Measurements from ENCODE around the gene MTG2.

The MTG2 gene

GRCh38 chr20:62208795-62209755 is 26.2 kb downstream of the MTG2 start:
- WGBS (ENCODE audit: extremely low coverage, insufficient coverage, insufficient read length): no CpG with 5 or more reads among the region's 27 CpGs
- no peak overlapping the region for H2AFZ ChIP-seq (ENCODE audit: insufficient read depth, low read length, poor library complexity)
- H4K12ac ChIP-seq (ENCODE audit: low read depth, low read length): no peak overlapping the region
- H3K79me1 ChIP-seq (ENCODE audit: low read length): no peaks in the 10 kb centered on the region
- peaks cover 3% of the 10 kb centered on the region for H3K9me3 ChIP-seq (ENCODE audit: insufficient read depth, low read depth, low read length)
- no peak overlapping the region for H3K4me3 ChIP-seq (ENCODE audit: low read depth, low read length)
- no peak overlapping the region for H3K18ac ChIP-seq (ENCODE audit: low read length)
- peak; percentile 82 to 83 for DNase-seq
- no peak overlapping the region for H2BK120ac ChIP-seq (ENCODE audit: insufficient read depth, low read length, poor library complexity)
- no peaks in the 10 kb centered on the region for H3K36me3 ChIP-seq (ENCODE audit: control insufficient read depth in 1 of 2, insufficient read depth in 2 of 2, low read length in 2 of 2)
- H3K23ac ChIP-seq (ENCODE audit: low read length): no peak overlapping the region
- no peak overlapping the region for H4K8ac ChIP-seq (ENCODE audit: low read depth, low read length)
- no peak overlapping the region for H3K4ac ChIP-seq (ENCODE audit: low read depth, low read length)
- H4K91ac ChIP-seq (ENCODE audit: low read depth, low read length): no peak overlapping the region
- H2AK5ac ChIP-seq (ENCODE audit: low read length): no peak overlapping the region
- H2BK5ac ChIP-seq (ENCODE audit: low read depth, low read length, poor library complexity): no peak overlapping the region
- no peaks in the 10 kb centered on the region for H3K27me3 ChIP-seq (ENCODE audit: insufficient read depth, low read length)
- no peak overlapping the region for H3K27ac ChIP-seq (ENCODE audit: low read depth, low read length)
- H3K9ac ChIP-seq (ENCODE audit: low read length): no peak overlapping the region
- H3K79me2 ChIP-seq (ENCODE audit: control insufficient read depth, insufficient read depth, low read length, poor library complexity): no peaks in the 10 kb centered on the region
- no peak overlapping the region for H2BK12ac ChIP-seq (ENCODE audit: low read length)
- no peak overlapping the region for H3K14ac ChIP-seq (ENCODE audit: low read length)
- H3K4me2 ChIP-seq (ENCODE audit: low read length): no peak overlapping the region
- H3K4me1 ChIP-seq (ENCODE audit: control insufficient read depth in 1 of 2, insufficient read depth in 2 of 2, low read length in 2 of 2): no peaks in the 10 kb centered on the region

GRCh38 chr20:62209850-62210495 is 27.1 kb downstream of the MTG2 start:
- no peak overlapping the region for H2BK5ac ChIP-seq (ENCODE audit: low read depth, low read length, poor library complexity)
- peaks cover 3% of the 10 kb centered on the region for H3K9me3 ChIP-seq (ENCODE audit: insufficient read depth, low read depth, low read length)
- no peak overlapping the region for H3K4me2 ChIP-seq (ENCODE audit: low read length)
- H3K27ac ChIP-seq (ENCODE audit: low read depth, low read length): no peak overlapping the region
- H3K4me1 ChIP-seq (ENCODE audit: control insufficient read depth in 1 of 2, insufficient read depth in 2 of 2, low read length in 2 of 2): no peaks in the 10 kb centered on the region
- no peak overlapping the region for H2AK5ac ChIP-seq (ENCODE audit: low read length)
- no peak overlapping the region for H3K14ac ChIP-seq (ENCODE audit: low read length)
- no peak overlapping the region for H4K8ac ChIP-seq (ENCODE audit: low read depth, low read length)
- H3K4ac ChIP-seq (ENCODE audit: low read depth, low read length): no peak overlapping the region
- H3K27me3 ChIP-seq (ENCODE audit: insufficient read depth, low read length): no peaks in the 10 kb centered on the region
- H3K4me3 ChIP-seq (ENCODE audit: low read depth, low read length): no peak overlapping the region
- no peak overlapping the region for H3K23ac ChIP-seq (ENCODE audit: low read length)
- no peaks in the 10 kb centered on the region for H3K79me2 ChIP-seq (ENCODE audit: control insufficient read depth, insufficient read depth, low read length, poor library complexity)
- H4K91ac ChIP-seq (ENCODE audit: low read depth, low read length): no peak overlapping the region
- no peak overlapping the region for H4K12ac ChIP-seq (ENCODE audit: low read depth, low read length)
- H2BK12ac ChIP-seq (ENCODE audit: low read length): no peak overlapping the region
- DNase-seq: no peak
- no peak overlapping the region for H2BK120ac ChIP-seq (ENCODE audit: insufficient read depth, low read length, poor library complexity)
- no peak overlapping the region for H2AFZ ChIP-seq (ENCODE audit: insufficient read depth, low read length, poor library complexity)
- no peak overlapping the region for H3K18ac ChIP-seq (ENCODE audit: low read length)
- H3K36me3 ChIP-seq (ENCODE audit: control insufficient read depth in 1 of 2, insufficient read depth in 2 of 2, low read length in 2 of 2): no peaks in the 10 kb centered on the region
- WGBS (ENCODE audit: extremely low coverage, insufficient coverage, insufficient read length): no CpG with 5 or more reads among the region's 17 CpGs
- H3K79me1 ChIP-seq (ENCODE audit: low read length): no peaks in the 10 kb centered on the region
- H3K9ac ChIP-seq (ENCODE audit: low read length): no peak overlapping the region

GRCh38 chr20:62210496-62210855 is 27.6 kb downstream of the MTG2 start:
- Histone ChIP-seq H2BK120ac (ENCODE audit: insufficient read depth, low read length, poor library complexity) (no peak overlapping the region), H4K8ac (ENCODE audit: low read depth, low read length) (no peak overlapping the region), H3K4me2 (ENCODE audit: low read length) (no peak overlapping the region), H3K14ac (ENCODE audit: low read length) (no peak overlapping the region), H2BK5ac (ENCODE audit: low read depth, low read length, poor library complexity) (no peak overlapping the region), H3K9me3 (ENCODE audit: insufficient read depth, low read depth, low read length) (peaks cover 3% of the 10 kb centered on the region), H3K4me3 (ENCODE audit: low read depth, low read length) (no peak overlapping the region), H3K79me1 (ENCODE audit: low read length) (no peaks in the 10 kb centered on the region), H3K79me2 (ENCODE audit: control insufficient read depth, insufficient read depth, low read length, poor library complexity) (no peaks in the 10 kb centered on the region), H2AK5ac (ENCODE audit: low read length) (no peak overlapping the region), H2AFZ (ENCODE audit: insufficient read depth, low read length, poor library complexity) (no peak overlapping the region), H3K23ac (ENCODE audit: low read length) (no peak overlapping the region), H4K91ac (ENCODE audit: low read depth, low read length) (no peak overlapping the region), H3K27ac (ENCODE audit: low read depth, low read length) (no peak overlapping the region), H3K36me3 (ENCODE audit: control insufficient read depth in 1 of 2, insufficient read depth in 2 of 2, low read length in 2 of 2) (no peaks in the 10 kb centered on the region), H3K18ac (ENCODE audit: low read length) (no peak overlapping the region), H4K12ac (ENCODE audit: low read depth, low read length) (no peak overlapping the region), H3K27me3 (ENCODE audit: insufficient read depth, low read length) (no peaks in the 10 kb centered on the region), H3K4ac (ENCODE audit: low read depth, low read length) (no peak overlapping the region), H3K9ac (ENCODE audit: low read length) (no peak overlapping the region), H2BK12ac (ENCODE audit: low read length) (no peak overlapping the region), H3K4me1 (ENCODE audit: control insufficient read depth in 1 of 2, insufficient read depth in 2 of 2, low read length in 2 of 2) (no peaks in the 10 kb centered on the region)
- no peak for DNase-seq
- WGBS (ENCODE audit: extremely low coverage, insufficient coverage, insufficient read length): no CpG with 5 or more reads among the region's 21 CpGs

GRCh38 chr20:62211216-62211615 is 28.4 kb downstream of the MTG2 start:
- WGBS (ENCODE audit: extremely low coverage, insufficient coverage, insufficient read length): no CpG with 5 or more reads among the region's 8 CpGs
- peaks cover 5% of the 10 kb centered on the region for H3K9me3 ChIP-seq (ENCODE audit: insufficient read depth, low read depth, low read length)

More at GRCh38 chr20:62211216-62211615, 28.4 kb downstream of the MTG2 start:
- Histone ChIP-seq H3K27ac (ENCODE audit: low read depth, low read length) (no peak overlapping the region), H3K4me3 (ENCODE audit: low read depth, low read length) (no peak overlapping the region), H3K4me2 (ENCODE audit: low read length) (no peak overlapping the region), H2AK5ac (ENCODE audit: low read length) (no peak overlapping the region), H3K79me1 (ENCODE audit: low read length) (no peaks in the 10 kb centered on the region), H3K23ac (ENCODE audit: low read length) (no peak overlapping the region), H3K27me3 (ENCODE audit: insufficient read depth, low read length) (no peaks in the 10 kb centered on the region), H2BK12ac (ENCODE audit: low read length) (no peak overlapping the region), H3K4me1 (ENCODE audit: control insufficient read depth in 1 of 2, insufficient read depth in 2 of 2, low read length in 2 of 2) (no peaks in the 10 kb centered on the region), H4K12ac (ENCODE audit: low read depth, low read length) (no peak overlapping the region), H2BK120ac (ENCODE audit: insufficient read depth, low read length, poor library complexity) (no peak overlapping the region), H3K36me3 (ENCODE audit: control insufficient read depth in 1 of 2, insufficient read depth in 2 of 2, low read length in 2 of 2) (no peaks in the 10 kb centered on the region), H3K4ac (ENCODE audit: low read depth, low read length) (no peak overlapping the region), H3K79me2 (ENCODE audit: control insufficient read depth, insufficient read depth, low read length, poor library complexity) (no peaks in the 10 kb centered on the region), H2BK5ac (ENCODE audit: low read depth, low read length, poor library complexity) (no peak overlapping the region), H3K18ac (ENCODE audit: low read length) (no peak overlapping the region), H3K9ac (ENCODE audit: low read length) (no peak overlapping the region), H3K14ac (ENCODE audit: low read length) (no peak overlapping the region), H2AFZ (ENCODE audit: insufficient read depth, low read length, poor library complexity) (no peak overlapping the region), H4K91ac (ENCODE audit: low read depth, low read length) (no peak overlapping the region), H4K8ac (ENCODE audit: low read depth, low read length) (no peak overlapping the region)
- DNase-seq: no peak

Data from trophoblast cell (in vitro differentiated cells and primary cell).